GM23248 (cell line): ENCODE measurements around the gene FKBP14. TPM values are rescaled to one million over a fixed set of nuclear protein-coding genes. Genes with fewer than 3 reads are reported as not detected.

ENCODE experiments used
- DNase-seq: peaks from one replicate; pipeline ENCODE4 v3.0.0-alpha.2; 2015
- H2AFZ ChIP-seq: fragments of 200-600 bp; sonication (generic); 2 replicates; pipeline ENCODE4 v1.6.1; 2016; ENCODE audit warnings: antibody characterized with exemption
- H3F3A ChIP-seq: fragments of 200-600 bp; sonication (generic); 2 replicates; pipeline ENCODE4 v1.6.1; 2016; ENCODE audit warnings: mild to moderate bottlenecking, antibody characterized with exemption, mixed run types; ENCODE audit not compliant: insufficient read depth
- H3K27ac ChIP-seq: fragments of 200-600 bp; sonication (generic); 2 replicates; pipeline ENCODE4 v1.5.1; 2016; ENCODE audit warnings: mild to moderate bottlenecking
- H3K27me3 ChIP-seq: fragments of 200-600 bp; sonication (generic); replicated peaks from 2 replicates; pipeline ENCODE4 v1.6.1; 2016; ENCODE audit warnings: mild to moderate bottlenecking; ENCODE audit not compliant: insufficient read depth
- H3K36me3 ChIP-seq: fragments of 200-600 bp; sonication (generic); 2 replicates; pipeline ENCODE4 v1.6.1; 2016; ENCODE audit warnings: low read depth, mild to moderate bottlenecking
- H3K4me1 ChIP-seq: fragments of 200-600 bp; sonication (generic); 2 replicates; pipeline ENCODE4 v1.6.1; 2016; ENCODE audit warnings: mild to moderate bottlenecking; ENCODE audit not compliant: insufficient read depth
- H3K4me2 ChIP-seq: fragments of 200-600 bp; sonication (generic); one replicate; pipeline ENCODE4 v1.6.1; 2016; ENCODE audit warnings: mild to moderate bottlenecking; ENCODE audit not compliant: unreplicated experiment
- H3K4me3 ChIP-seq: fragments of 200-600 bp; sonication (generic); 2 replicates; pipeline ENCODE4 v1.5.1; 2016; ENCODE audit warnings: mild to moderate bottlenecking
- H3K79me2 ChIP-seq: fragments of 200-600 bp; sonication (generic); 2 replicates; pipeline ENCODE4 v1.6.1; 2016; ENCODE audit warnings: mild to moderate bottlenecking; ENCODE audit not compliant: insufficient read depth
- H3K9ac ChIP-seq: fragments of 200-600 bp; sonication (generic); 2 replicates; pipeline ENCODE4 v1.6.1; 2016; ENCODE audit warnings: mild to moderate bottlenecking
- H3K9me2 ChIP-seq: fragments of 200-600 bp; sonication (generic); 2 replicates; pipeline ENCODE4 v1.6.1; 2016; ENCODE audit warnings: mixed run types, mild to moderate bottlenecking, moderate library complexity; ENCODE audit not compliant: insufficient read depth
- H3K9me3 ChIP-seq: fragments of 200-600 bp; sonication (generic); one replicate; pipeline ENCODE4 v1.6.1; 2017; ENCODE audit warnings: low read depth
- H4K20me1 ChIP-seq: fragments of 200-600 bp; sonication (generic); 2 replicates; pipeline ENCODE4 v1.6.0; 2016; ENCODE audit not compliant: insufficient read depth
- EZH2 ChIP-seq: fragments of 200-600 bp; sonication (generic); IDR thresholded peaks from 2 replicates; pipeline ENCODE4 v1.6.1; 2018; ENCODE audit warnings: antibody characterized with exemption, mild to moderate bottlenecking; ENCODE audit not compliant: insufficient read depth, poor library complexity, severe bottlenecking
- EZH2phosphoT487 ChIP-seq: fragments of 200-600 bp; sonication (generic); IDR thresholded peaks from 2 replicates; pipeline ENCODE4 v1.6.1; 2018; ENCODE audit warnings: antibody characterized with exemption, moderate library complexity, mild to moderate bottlenecking, low read depth; ENCODE audit not compliant: insufficient read depth
- WGBS, 2 experiments: methylation state at CpG; one replicate each; pipeline ENCODE4 v1.1.6; 2015 to 2017; ENCODE audit warnings: low lambda C conversion rate in 2 of 2, low coverage in 1 of 2; ENCODE audit errors: missing lambda C conversion rate in 2 of 2; 5-methylcytosine and 5-hydroxymethylcytosine counted together
- in situ Hi-C: fragments of 300-500 bp; cut with MboI; formaldehyde crosslinking; loops from 2 replicates; pipeline ENCODE4 v1.15.0; 2020
- polyA plus RNA-seq: library from polyadenylated mRNA; unstranded; fragments of >200 nt; fragmentation: Nextera tagmentation; extraction: Ambion mirVana; gene quantifications from 2 replicates; pipeline ENCODE4 v1.2.1, GENCODE V29; 2016
- total RNA-seq: library from RNA; depleted of rRNA; stranded (reverse); fragments of >200 nt; shearing (Covaris generic); gene quantifications from 2 replicates; pipeline ENCODE4 v1.2.3, GENCODE V29; 2014

FKBP14 gene
- total and polyA plus RNA-seq, 2 experiments from 2014 or later, result 31.8 to 50.7 TPM

- no peaks in the 10 kb centered on the region for H3K27me3 ChIP-seq
Measured at GRCh38 chr7:30069096-30069867, 42.8 kb upstream of the FKBP14 start.

GRCh38 chr7:30068117-30068516 lies 41.6 kb upstream of the FKBP14 start:
- H3K27ac ChIP-seq, result peak overlapping the region; percentile 35
- no peak overlapping the region for H3K4me3 ChIP-seq
- H3F3A ChIP-seq, result peaks cover 23% of the 10 kb centered on the region
- H3K4me2 ChIP-seq, result peak overlapping the region; percentile 56
- no peaks in the 10 kb centered on the region for H3K79me2 ChIP-seq
- H2AFZ ChIP-seq, result no peak overlapping the region
- peaks cover 17% of the 10 kb centered on the region for H3K4me1 ChIP-seq
- H3K9ac ChIP-seq, result no peak overlapping the region
- in situ Hi-C loops, result loop anchor here (25.0 kb wide), 1 partner anchor 306 kb away; no protein-coding TSS in a partner anchor
- no peaks in the 10 kb centered on the region for H3K36me3 ChIP-seq
- H3K9me2 ChIP-seq, result no peaks in the 10 kb centered on the region
- H4K20me1 ChIP-seq, result no peaks in the 10 kb centered on the region
- H3K9me3 ChIP-seq, result no peaks in the 10 kb centered on the region
- TF ChIP-seq EZH2phosphoT487, result no peak
- no peak for TF ChIP-seq EZH2
- H3K27me3 ChIP-seq, result no peaks in the 10 kb centered on the region
- peak; percentile 92 for DNase-seq

More at GRCh38 chr7:30069096-30069867, 42.8 kb upstream of the FKBP14 start:
- H3F3A ChIP-seq, result peaks cover 23% of the 10 kb centered on the region
- 82 to 90% methylated on average over 5 of the region's 5 CpGs for WGBS, 2 experiments
- in situ Hi-C loops, result loop anchor here (25.0 kb wide), 1 partner anchor 307 kb away; no protein-coding TSS in a partner anchor
- H3K4me1 ChIP-seq, result peaks cover 17% of the 10 kb centered on the region
- no peak overlapping the region for H3K4me2 ChIP-seq
- DNase-seq, result no peak
- H3K4me3 ChIP-seq, result no peak overlapping the region
- no peak overlapping the region for H3K27ac ChIP-seq
- H2AFZ ChIP-seq, result no peak overlapping the region
- H3K9ac ChIP-seq, result no peak overlapping the region
- no peaks in the 10 kb centered on the region for H4K20me1 ChIP-seq
- no peaks in the 10 kb centered on the region for H3K9me3 ChIP-seq
- no peaks in the 10 kb centered on the region for H3K79me2 ChIP-seq
- H3K36me3 ChIP-seq, result no peaks in the 10 kb centered on the region
- no peaks in the 10 kb centered on the region for H3K9me2 ChIP-seq
- TF ChIP-seq EZH2phosphoT487, result no peak

DNA sequence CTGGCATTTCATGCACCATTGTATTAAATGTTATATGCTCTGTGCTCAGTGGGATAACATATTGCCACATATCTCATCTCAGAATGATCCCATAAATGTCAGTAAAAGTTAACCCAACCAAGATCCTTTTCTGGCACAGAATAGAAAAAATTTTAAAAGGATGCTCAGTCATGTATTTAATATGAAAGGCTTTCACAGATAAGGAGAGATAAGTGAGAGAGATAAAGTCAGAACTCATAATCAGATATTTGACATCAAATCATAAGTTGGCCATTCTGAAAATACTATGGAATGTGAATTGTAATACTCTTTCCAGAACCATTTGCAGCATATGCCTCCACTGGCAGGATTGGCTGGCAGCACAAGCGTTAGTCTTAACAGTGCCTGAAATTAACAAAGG lies 40.2 kb upstream of the FKBP14 start:
- no peak overlapping the region for H3K27ac ChIP-seq
- H3K9me3 ChIP-seq, result no peaks in the 10 kb centered on the region
- H3K4me2 ChIP-seq, result no peak overlapping the region
- H3K4me1 ChIP-seq, result peaks cover 17% of the 10 kb centered on the region
- WGBS, 2 experiments, result 94 to 97% methylated on average over 1 of the region's 1 CpG
- no peaks in the 10 kb centered on the region for H4K20me1 ChIP-seq
- H3K9ac ChIP-seq, result no peak overlapping the region
- in situ Hi-C loops, result loop anchor here (25.0 kb wide), 1 partner anchor 304 kb away; no protein-coding TSS in a partner anchor
- H3K9me2 ChIP-seq, result no peaks in the 10 kb centered on the region
- H3F3A ChIP-seq, result peaks cover 23% of the 10 kb centered on the region
- no peaks in the 10 kb centered on the region for H3K79me2 ChIP-seq
- no peak overlapping the region for H2AFZ ChIP-seq
- no peak overlapping the region for H3K4me3 ChIP-seq
- no peaks in the 10 kb centered on the region for H3K36me3 ChIP-seq
- no peak for DNase-seq
- no peak for TF ChIP-seq EZH2
- TF ChIP-seq EZH2phosphoT487, result no peak
- no peaks in the 10 kb centered on the region for H3K27me3 ChIP-seq

- Histone ChIP-seq H3K79me2 (no peaks in the 10 kb centered on the region), H3K27me3 (no peaks in the 10 kb centered on the region), H3K9me3 (no peaks in the 10 kb centered on the region), H3K9ac (no peak overlapping the region), H3K27ac (no peak overlapping the region), H3K9me2 (no peaks in the 10 kb centered on the region), H3K4me3 (no peak overlapping the region), H2AFZ (no peak overlapping the region), H4K20me1 (no peaks in the 10 kb centered on the region), H3K36me3 (no peaks in the 10 kb centered on the region), H3K4me1 (peaks cover 17% of the 10 kb centered on the region), H3F3A (peaks cover 23% of the 10 kb centered on the region), H3K4me2 (no peak overlapping the region)
- in situ Hi-C loops, result loop anchor here (25.0 kb wide), 1 partner anchor 303 kb away; no protein-coding TSS in a partner anchor
- WGBS, 2 experiments, result 90 to 95% methylated on average over 3 of the region's 3 CpGs
- DNase-seq, result no peak
- TF ChIP-seq EZH2phosphoT487, result no peak
- no peak for TF ChIP-seq EZH2
Measured at GRCh38 chr7:30065746-30066145, 39.2 kb upstream of the FKBP14 start.
